ENCODE measurements around the gene SORCS2.
A peak's percentile ranks its signal among the peaks of the same experiment; 100 is the strongest.

The SORCS2 gene

DNA sequence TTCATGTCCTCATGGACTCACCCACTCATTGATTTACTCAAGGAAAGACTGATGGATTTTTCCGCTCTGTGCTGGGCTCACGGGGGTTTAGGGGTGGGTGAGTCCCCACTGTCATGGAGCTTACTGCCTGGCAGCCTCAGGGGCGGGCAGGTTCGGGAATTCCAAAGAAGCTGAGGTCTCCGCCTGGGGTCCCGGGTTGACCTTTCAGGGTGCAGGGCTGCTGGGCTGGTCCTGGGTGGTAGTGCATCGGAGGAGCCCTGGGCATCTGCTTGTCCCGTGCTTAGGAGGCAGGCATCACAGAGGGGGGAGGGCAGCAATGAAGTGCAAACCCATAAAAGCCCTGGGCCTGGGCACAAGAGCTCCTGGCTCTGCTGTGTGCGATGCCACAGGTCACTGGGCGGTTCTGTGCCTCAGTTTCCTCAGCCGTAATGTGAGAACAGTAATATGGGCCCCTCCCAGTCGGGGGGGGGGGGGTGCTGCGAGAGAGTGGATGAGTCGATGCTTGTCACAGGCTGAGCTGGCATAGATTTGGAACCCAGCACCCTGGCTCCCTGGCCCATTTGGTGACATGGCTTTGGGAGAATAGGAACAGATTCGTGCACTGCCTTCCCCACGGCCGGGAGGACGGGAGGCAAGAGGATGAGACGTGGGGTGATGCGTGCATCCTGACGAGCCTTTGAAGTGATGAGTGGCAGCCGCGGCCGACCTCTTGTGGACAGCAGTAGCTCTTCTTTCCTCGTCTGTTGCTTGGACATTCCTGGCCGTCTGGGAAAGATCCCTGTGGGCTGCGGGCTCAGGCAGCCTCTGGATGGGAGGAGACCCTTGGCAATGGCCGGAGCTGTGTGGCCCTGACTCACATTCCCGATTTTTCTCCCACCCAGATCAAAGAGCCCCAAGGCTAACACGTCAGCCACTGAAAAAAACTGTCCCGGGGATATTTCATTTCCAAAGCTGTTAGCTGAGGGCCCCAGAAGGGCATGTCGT lies 200.4 kb downstream of the SORCS2 start:
- TF ChIP-seq, protein P1, sequence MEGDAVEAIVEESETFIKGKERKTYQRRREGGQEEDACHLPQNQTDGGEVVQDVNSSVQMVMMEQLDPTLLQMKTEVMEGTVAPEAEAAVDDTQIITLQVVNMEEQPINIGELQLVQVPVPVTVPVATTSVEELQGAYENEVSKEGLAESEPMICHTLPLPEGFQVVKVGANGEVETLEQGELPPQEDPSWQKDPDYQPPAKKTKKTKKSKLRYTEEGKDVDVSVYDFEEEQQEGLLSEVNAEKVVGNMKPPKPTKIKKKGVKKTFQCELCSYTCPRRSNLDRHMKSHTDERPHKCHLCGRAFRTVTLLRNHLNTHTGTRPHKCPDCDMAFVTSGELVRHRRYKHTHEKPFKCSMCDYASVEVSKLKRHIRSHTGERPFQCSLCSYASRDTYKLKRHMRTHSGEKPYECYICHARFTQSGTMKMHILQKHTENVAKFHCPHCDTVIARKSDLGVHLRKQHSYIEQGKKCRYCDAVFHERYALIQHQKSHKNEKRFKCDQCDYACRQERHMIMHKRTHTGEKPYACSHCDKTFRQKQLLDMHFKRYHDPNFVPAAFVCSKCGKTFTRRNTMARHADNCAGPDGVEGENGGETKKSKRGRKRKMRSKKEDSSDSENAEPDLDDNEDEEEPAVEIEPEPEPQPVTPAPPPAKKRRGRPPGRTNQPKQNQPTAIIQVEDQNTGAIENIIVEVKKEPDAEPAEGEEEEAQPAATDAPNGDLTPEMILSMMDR (IDR thresholded peaks at IDR 0.05): no peak
- H3K27ac ChIP-seq: no peak overlapping the region
- no peak overlapping the region for H3K4me3 ChIP-seq
- peak; percentile 46 for DNase-seq (ENCODE audit: low spot score)

DNA sequence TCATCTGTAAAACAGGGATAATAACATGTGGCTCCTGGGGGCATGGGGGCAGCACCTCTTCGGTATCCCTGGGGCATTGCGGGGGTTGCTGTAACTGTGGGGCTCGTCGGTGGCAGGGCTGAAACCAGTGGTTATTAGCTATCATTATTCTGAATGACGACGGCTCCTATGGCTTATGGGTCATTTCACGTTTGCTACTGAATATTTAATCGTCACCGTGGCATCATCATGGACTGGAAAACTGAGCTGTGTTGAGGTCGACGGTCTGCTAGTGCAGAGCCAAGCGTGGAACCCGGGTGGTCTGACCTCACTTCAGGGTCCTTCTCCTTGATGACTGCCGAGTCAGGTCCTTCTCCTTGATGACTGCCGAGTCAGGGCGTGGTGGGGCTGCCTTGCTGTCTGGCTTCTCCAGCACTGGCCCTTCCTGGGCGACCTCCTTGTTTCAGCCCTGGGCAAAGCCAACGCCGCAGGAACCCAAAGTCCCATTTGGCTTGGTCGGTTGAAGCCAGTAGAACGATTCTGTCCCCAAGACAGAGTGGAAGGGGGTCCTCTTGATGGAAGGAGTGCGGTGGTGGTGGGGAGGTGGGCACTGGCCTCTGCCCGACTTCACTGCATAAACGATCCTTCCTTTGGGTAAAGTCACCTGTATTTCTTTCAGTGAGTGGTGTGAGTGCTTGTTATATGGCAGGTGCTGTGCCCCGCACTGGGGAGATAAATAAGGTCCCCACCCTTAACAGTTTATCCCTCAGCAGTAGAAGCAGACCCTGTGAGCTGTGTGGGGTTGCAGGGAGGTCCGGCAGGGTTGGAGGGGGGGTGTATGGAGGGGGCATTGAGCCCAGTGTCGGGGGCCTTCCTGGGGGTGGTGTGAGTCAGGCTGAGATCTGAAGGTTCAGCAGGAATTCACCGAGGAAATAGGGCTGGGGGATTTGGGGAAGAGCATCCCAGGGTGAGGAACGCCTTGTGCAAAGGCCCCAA lies 201.6 kb downstream of the SORCS2 start:
- DNase-seq (ENCODE audit: low spot score): peak; percentile 57
- TF ChIP-seq, protein P1 (IDR thresholded peaks at IDR 0.05): no peak
- Histone ChIP-seq H3K27ac (no peak overlapping the region), H3K4me3 (no peak overlapping the region)

GRCh38 chr4:7394681-7395451 lies 202.5 kb downstream of the SORCS2 start:
- no peak overlapping the region for H3K27ac ChIP-seq
- H3K4me3 ChIP-seq: no peak overlapping the region
- TF ChIP-seq, protein P1 (IDR thresholded peaks at IDR 0.05): no peak
- peak; percentile 52 for DNase-seq (ENCODE audit: low spot score)

GRCh38 chr4:7395645-7396044 lies 203.3 kb downstream of the SORCS2 start:
- TF ChIP-seq, protein P1 (IDR thresholded peaks at IDR 0.05): no peak
- DNase-seq (ENCODE audit: low spot score): no peak
- no peak overlapping the region for H3K27ac ChIP-seq
- H3K4me3 ChIP-seq: no peak overlapping the region

DNA sequence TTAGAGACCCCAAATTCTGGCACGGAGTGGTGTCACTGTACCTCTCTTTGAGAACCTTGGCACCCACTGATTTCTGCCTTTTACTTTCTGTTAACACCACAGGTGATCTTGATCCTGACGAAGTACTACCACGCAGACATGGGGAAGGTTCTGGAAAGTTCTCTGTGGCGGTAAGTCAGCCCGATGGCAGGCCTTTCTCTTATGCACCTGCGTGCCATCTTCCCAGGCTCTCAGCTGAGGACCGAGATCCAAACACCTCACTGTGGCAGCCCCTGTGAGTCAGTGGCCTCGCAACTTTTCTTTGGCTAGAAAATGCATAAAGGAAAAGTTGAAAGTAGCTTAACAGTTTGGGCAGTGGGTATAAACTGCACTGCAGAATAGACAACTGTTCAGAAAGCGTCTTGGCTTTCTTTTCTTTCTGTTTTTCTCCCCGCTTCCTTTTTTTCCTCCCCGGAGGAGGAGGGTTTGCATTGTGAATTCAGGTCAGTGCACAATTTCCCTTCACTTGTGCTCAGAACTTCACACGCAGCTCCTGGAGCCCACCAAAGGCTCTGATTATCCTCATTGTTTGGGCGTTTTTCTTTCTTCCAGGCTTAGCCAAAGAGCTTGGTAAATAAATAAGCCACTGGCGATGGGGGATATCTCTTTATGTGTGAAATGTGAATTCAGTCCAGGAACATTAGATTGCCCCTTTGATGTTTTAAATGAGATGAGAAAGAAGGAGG lies 204.0 kb downstream of the SORCS2 start:
- H3K27ac ChIP-seq: no peak overlapping the region
- no peak overlapping the region for H3K4me3 ChIP-seq
- peak; percentile 58 for DNase-seq (ENCODE audit: low spot score)
- TF ChIP-seq, protein P1 (IDR thresholded peaks at IDR 0.05): no peak
